GM18870 (cell line): ENCODE results near the gene LMOD3.

Experiments used
- ATAC-seq: cut with Tn5 transposase; IDR thresholded peaks from one replicate; pipeline ENCODE4 v1.9.1; 2021; ENCODE audit warnings: moderate library complexity; ENCODE audit not compliant: unreplicated experiment

Gene LMOD3

GRCh38 chr3:69065318-69065964, 57.0 kb downstream of the LMOD3 start:
- no peak for ATAC-seq

GRCh38 chr3:69063636-69064035, 58.8 kb downstream of the LMOD3 start:
- no peak for ATAC-seq

- ATAC-seq: no peak
Measured at GRCh38 chr3:69059688-69060087, 62.7 kb downstream of the LMOD3 start.

GRCh38 chr3:69058947-69059224, 63.5 kb downstream of the LMOD3 start:
- ATAC-seq: no peak

- peak; percentile 97 for ATAC-seq
Measured at GRCh38 chr3:69058180-69058946, 64.0 kb downstream of the LMOD3 start.
